Retinal pigment epithelial cell (primary cell): ENCODE results near the gene DDX24.

Experiments
- DNase-seq: peaks from one replicate; pipeline ENCODE4 v3.0.0-alpha.2; 2010; ENCODE audit warnings: low read depth
- H3K4me3 ChIP-seq: 2 replicates; pipeline ENCODE4 v1.5.1; 2011; ENCODE audit warnings: mild to moderate bottlenecking, low read length, control low read depth, moderate library complexity
- TF ChIP-seq, protein P1 (sequence below): conservative IDR thresholded peaks from 2 replicates; pipeline ENCODE4 v1.5.1; 2011; ENCODE audit warnings: low read depth, low read length, control low read depth, inconsistent platforms

Gene DDX24

DNA sequence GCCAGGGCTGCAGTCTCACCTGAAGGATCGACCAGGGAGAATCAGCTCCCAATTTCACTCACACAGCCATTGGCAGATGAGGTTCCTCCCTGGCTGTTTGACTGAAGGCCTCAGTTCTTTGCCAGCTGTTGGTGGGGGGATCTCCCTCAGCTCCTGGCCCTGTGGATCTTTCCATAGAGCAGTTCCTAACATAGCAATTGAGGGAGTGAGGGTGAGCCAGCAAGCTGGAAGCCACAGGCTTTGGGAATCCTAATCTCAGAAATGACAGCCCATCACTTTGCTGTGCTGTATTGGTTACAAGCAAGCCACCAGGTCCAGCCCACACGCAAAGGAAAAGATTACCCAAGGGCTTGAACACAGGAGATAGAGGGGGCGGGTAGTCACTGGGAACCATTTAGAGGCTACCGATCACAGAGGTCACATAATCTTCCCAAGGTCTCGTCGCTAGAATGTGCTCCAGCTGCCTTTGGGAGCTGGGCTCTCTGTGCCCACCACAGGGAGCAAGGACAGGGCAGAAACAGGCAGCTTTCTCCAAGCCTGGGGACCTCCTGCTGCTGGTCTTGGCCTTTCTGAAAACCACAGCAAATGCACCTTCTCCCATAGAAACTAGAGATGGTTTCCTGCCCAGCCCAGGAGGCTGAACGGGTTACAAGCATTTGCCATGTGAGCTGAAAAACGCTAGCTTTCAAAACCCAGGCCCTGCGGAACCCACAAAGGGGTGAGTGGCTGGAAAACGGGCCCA lies 59.4 kb downstream of the DDX24 start:
- DNase-seq, result no peak

DNA sequence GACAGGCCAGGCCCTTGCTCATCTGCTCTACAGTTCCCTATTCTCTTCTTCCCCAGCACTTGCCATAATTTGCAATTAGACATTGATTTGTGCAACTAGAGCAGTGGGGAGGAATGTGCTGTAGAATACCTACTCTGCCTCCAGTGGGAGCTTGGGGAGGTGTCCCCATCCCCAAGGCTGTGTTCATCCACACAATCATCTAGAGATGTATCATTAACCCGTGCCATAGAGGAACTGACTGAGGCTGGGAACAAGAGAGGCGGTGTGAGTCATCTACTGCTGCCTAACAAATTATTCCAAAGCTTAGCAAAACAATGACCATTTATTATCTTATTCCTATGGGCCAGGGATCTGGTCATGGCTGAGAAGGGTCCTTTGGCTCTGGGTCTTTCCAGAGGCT lies 60.0 kb downstream of the DDX24 start:
- no peak overlapping the region for H3K4me3 ChIP-seq
- TF ChIP-seq, protein P1, sequence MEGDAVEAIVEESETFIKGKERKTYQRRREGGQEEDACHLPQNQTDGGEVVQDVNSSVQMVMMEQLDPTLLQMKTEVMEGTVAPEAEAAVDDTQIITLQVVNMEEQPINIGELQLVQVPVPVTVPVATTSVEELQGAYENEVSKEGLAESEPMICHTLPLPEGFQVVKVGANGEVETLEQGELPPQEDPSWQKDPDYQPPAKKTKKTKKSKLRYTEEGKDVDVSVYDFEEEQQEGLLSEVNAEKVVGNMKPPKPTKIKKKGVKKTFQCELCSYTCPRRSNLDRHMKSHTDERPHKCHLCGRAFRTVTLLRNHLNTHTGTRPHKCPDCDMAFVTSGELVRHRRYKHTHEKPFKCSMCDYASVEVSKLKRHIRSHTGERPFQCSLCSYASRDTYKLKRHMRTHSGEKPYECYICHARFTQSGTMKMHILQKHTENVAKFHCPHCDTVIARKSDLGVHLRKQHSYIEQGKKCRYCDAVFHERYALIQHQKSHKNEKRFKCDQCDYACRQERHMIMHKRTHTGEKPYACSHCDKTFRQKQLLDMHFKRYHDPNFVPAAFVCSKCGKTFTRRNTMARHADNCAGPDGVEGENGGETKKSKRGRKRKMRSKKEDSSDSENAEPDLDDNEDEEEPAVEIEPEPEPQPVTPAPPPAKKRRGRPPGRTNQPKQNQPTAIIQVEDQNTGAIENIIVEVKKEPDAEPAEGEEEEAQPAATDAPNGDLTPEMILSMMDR, result no peak
- DNase-seq, result no peak

More for the DNA sequence above, 59.4 kb downstream of the DDX24 start:
- no peak overlapping the region for H3K4me3 ChIP-seq
- TF ChIP-seq, protein P1, result no peak

DNA sequence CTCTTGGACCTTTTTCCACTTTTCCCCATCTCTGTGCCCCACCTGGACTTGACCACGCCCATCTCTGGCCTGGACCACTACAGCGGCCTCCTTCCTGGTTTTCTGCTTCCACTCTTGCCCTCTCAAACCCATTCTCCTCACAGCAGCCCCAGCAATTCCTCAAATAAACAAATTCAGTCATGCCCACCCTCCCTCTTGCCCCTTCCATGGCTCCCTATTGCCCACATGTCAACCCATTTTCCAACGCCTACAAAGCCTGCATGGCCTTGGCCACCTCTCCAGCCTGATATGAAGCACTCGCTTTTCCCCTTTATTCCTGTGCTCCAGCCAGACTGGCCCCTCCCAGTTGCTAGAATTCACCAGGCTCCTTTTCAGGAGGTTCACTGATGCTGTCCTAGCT lies 60.7 kb downstream of the DDX24 start:
- TF ChIP-seq, protein P1, result no peak
- no peak overlapping the region for H3K4me3 ChIP-seq
- DNase-seq, result no peak

DNA sequence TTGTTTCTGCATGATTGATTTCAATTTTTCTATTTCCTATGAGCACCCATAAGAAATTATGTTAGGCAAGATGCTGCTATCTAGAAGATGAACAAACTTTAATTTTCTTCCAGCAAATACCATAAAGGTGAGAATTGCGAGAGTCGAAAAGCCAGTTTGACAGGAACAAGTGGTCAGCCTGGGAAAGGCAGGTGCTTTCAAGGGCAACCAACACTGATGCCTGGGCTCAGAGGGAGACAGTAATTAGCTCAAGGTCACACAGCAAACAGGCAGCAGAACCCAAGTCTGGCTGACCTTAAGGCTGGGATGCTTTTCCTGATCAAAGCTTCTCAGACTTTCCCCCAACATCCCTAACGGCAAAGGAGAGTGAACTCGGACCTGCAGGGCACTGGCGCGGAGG lies 61.7 kb downstream of the DDX24 start:
- TF ChIP-seq, protein P1, result no peak

GRCh38 chr14:94018308-94018707 lies 62.7 kb downstream of the DDX24 start:
- TF ChIP-seq, protein P1, result no peak

More for the DNA sequence above, 61.7 kb downstream of the DDX24 start:
- no peak overlapping the region for H3K4me3 ChIP-seq
- no peak for DNase-seq

GRCh38 chr14:94016446-94016976 lies 64.5 kb downstream of the DDX24 start:
- TF ChIP-seq, protein P1, result no peak
- H3K4me3 ChIP-seq, result no peak overlapping the region
- DNase-seq, result no peak

More at GRCh38 chr14:94018308-94018707, 62.7 kb downstream of the DDX24 start:
- DNase-seq, result no peak
- H3K4me3 ChIP-seq, result no peak overlapping the region

GRCh38 chr14:94015223-94015622 lies 65.8 kb downstream of the DDX24 start:
- no peak overlapping the region for H3K4me3 ChIP-seq
- no peak for DNase-seq
- TF ChIP-seq, protein P1, result peak; percentile 5
